Measurements from ENCODE around the gene SERINC3.

SERINC3 gene

DNA sequence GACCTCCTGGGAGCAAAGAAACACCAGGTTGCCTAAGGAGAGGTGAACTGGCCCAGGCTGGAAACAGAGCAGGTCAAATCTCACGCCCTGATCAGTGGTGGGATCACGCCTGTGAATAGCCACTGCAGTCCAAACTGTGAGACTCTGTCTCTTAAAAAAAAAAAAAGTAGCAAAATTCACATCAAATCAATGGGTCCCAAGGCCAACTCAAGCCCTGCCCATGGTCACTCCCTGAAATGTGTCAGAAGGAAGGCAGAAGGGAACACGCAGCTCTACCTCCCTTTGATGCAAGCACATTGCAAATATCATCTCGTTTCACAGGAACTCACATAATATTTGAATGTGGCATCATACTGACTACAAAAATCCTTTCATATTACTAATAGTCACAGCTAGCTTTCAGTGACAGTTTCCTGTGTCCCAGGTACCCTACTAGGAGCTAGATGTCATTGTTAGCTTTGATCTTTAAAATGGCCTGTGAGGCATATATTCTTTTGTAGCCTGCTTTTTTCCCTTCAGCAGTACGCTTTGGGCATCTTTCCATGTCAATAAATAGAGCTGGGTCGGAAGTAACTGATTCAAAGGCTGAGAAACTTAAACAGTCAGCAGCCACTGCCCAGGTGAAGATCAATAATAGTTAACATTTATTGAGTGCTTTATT is 60.6 kb downstream of the SERINC3 start:
- DNase-seq: no peak

DNA sequence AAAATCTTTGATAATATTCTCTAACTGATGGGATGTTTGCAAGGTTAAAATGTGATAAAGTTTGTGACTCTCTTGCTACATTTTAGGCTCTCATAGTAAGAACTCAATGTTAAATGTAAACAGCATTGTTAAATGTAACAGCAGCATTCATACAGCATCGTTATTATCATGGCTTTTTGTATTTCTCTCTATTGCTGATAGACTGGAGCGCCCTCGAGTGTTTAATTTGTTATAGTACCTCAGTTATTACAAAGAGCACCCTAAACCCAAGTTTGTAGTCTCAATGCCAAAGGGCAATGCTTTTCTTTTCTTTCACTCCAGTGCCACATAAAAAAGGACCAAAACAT is 61.1 kb downstream of the SERINC3 start:
- no peak for DNase-seq

DNA sequence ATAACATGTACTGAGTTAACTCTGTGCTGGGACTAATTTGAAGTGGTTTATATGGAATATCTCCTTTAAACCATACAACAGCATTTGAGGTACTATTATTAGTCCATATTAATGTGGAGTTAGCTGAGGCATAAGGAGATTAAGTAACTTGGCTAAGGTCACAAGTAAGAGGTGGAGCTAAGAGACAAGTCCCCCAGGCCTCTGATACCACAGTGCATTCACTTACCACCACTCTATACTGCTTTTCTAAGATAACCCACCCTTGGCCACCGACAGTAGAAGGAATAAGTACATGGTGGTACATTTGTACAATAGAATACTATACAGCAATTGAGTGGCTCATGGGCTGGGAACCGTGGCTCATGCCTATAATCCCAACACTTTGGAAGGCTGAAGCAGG is 62.6 kb downstream of the SERINC3 start:
- DNase-seq: no peak

- no peak for DNase-seq
These were observed 64.9 kb downstream of the SERINC3 start for GRCh38 chr20:44457016-44457415.

- no peak for DNase-seq
These were observed 65.3 kb downstream of the SERINC3 start for GRCh38 chr20:44456611-44457010.

- DNase-seq: no peak
These were observed 66.7 kb downstream of the SERINC3 start for GRCh38 chr20:44455126-44455525.

GRCh38 chr20:44454306-44454963 is 67.4 kb downstream of the SERINC3 start:
- no peak for DNase-seq

DNA sequence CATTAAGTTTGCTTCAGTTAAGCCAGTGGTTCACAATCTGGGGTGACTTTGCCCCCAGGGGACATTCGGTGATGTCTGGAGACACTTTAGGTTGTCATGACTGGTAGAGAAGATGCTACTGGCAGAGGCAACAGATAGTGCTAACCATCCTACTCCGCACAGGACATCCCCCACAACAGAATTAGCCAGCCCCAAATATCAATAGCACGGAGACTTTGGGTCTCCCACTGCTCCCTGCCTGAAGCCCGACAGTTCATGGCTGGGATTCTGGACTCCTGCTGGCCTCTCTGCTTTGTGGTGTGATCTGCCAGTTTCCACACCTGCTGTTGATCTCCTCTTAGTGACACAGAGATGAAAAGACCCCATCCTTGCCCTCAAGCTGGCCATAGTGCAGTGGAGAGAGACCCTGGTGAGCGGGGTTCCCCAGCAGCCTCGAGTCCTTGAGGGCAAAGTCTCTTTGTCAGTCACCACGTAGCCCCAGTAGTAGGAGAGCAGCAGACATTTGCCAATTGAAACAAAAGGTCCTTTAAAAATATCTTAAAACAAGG is 70.9 kb downstream of the SERINC3 start:
- DNase-seq: no peak

DNA sequence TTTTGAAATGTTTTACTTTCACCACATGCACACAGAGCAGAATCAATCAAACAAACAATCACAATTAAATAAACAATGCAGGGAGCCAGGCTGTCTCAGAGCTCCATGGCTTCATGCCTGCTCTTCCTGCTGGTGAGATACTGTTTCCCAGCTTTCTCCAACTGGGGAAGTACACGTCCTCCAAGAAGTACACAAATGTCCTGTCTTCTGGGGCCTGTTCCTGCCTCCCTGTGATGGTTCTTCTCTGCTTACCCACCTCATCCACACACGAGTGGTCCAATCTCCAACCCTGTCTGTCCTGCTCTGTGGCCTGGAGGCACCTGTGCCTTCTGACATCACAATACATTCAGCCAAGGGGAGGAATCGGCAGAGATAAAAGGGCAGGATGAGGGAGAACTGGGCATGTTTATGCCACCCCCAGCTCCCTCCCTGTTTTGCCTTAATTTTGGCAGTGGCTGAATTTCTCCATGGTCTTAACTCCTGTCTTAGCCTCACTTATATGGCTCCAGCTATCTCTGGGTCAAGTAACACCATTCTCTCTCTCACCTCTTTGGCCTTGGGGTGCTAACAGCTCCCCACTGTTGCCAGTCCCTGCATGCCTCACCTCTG is 71.5 kb downstream of the SERINC3 start:
- no peak for DNase-seq

GRCh38 chr20:44449864-44450263 is 72.0 kb downstream of the SERINC3 start:
- DNase-seq: no peak

DNA sequence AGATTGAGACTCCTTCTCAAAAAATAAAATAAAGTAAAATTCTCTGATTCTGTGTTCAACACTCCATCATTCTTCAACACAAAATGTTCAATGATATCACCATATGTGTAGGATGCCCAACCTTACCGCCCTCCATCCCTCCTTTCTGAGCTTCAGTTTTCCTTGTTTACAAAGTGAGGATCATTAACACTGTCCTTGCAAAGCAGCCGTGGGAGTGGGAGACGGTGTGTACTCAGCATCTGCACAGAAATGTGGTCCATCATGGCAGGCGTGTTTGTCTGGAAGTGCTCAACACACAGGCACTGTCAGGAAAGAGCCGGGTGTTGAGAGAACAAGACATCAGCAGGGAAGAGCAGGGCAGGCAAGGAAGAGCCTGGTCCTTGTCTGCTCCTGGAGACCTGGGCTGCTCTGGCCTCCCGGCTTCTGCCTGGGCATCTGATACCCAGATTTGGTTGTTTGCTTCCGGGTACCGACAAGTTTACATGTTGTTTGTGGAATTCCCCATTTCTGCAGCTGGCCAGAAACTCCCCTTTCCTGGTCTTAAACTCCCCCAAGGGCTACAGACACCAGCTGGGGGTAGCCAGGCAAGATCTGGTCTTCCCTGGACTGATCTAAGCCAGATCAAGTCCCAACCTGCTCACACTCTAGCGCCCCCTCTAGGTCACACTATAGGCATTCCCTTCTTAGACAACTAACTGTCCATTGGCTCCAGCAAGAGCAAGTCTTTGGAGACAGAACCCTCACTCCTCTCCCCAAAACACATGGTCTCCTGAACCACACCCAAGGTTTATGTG is 72.9 kb downstream of the SERINC3 start:
- DNase-seq: no peak

GRCh38 chr20:44447827-44448419 is 73.9 kb downstream of the SERINC3 start:
- DNase-seq: no peak
